Muscle of back (tissue), 11 donors: ENCODE results near the gene UBLCP1. TPM values are rescaled to one million over a fixed set of nuclear protein-coding genes. Genes with fewer than 3 reads are reported as not detected.
A peak's percentile ranks its signal among the peaks of the same experiment; 100 is the strongest.
"Not testable (repeated sequence)": the region's sequence is repeated elsewhere in the genome, so short reads cannot be mapped to it uniquely, and the experiment has no call there.

Source experiments
- DNase-seq, 3 donors: peaks; one replicate each; pipeline versions ENCODE4 v3.0.0 to v3.0.0-alpha.2; 2013
- polyA plus RNA-seq, 10 donors: library from polyadenylated mRNA; unstranded; fragments of 120-200 nt; gene quantifications; one replicate each; pipeline ENCODE4 v1.2.1, GENCODE V29; 2013; ENCODE audit not compliant: insufficient read length in 10 of 10

The UBLCP1 gene
- polyA plus RNA-seq, 10 donors, result 20.3 to 28.1 (median 23.9) TPM

- no peak for DNase-seq
These were observed 18.2 kb upstream of the UBLCP1 start for GRCh38 chr5:159244890-159245289.

DNA sequence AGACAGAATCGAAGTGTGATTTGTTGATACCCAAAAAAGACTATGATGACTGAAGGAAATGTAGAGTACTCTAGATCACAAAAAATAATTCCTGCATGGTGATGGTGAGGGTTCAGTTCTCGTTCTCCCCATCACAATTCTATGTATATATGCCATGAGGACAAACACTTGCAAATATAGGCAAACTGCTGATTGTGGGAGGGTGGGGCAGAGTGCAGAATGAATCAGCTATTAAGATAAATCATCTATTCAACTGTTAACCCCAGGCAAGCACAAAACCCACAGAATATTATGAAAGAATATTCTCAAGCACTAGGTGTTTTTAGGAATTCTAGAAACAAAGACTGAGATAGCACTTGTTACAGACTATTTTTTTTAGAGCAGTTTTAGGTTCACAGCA is 13.9 kb upstream of the UBLCP1 start:
- no peak for DNase-seq

DNA sequence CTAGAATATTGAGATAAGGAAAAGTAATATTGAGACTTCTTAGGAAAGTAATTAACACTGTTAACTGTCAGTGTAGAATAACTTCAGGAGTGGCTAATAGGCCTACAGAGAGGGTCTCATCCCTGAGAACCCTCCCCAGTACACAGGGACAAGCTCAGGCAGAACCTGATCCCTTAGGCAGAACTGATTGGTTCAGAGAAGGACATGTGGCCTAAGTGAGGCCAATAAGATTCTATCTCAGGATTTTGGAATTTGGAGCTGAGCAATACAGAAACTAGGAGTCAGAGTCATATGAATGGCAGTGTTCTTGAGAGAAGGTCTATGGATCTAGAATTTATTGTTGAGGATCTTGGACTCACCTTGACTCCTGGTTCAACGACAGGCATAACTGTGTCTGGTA is 10.9 kb upstream of the UBLCP1 start:
- DNase-seq, result no peak

DNA sequence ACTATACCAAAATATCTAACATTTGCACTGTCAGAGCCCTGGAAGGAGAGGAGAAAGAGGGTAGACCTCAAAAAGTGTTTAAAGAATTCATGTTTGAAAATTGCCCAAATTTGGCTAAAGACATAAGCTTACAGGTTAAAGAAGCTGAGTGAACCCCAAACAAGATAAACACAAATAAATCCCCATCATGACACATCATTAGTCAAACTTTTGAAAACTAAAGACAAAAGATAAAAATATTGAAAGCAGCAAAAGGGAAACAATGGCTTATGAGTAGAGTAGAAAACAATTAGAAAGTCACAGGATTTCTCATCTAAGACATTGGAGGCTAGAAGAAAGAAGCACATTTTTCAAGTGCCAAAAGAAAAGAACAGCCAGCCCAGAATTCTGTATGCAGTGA is 6.1 kb upstream of the UBLCP1 start:
- DNase-seq, result no peak

- DNase-seq, result no peak
These were observed 5.3 kb upstream of the UBLCP1 start for GRCh38 chr5:159257629-159258283.

DNA sequence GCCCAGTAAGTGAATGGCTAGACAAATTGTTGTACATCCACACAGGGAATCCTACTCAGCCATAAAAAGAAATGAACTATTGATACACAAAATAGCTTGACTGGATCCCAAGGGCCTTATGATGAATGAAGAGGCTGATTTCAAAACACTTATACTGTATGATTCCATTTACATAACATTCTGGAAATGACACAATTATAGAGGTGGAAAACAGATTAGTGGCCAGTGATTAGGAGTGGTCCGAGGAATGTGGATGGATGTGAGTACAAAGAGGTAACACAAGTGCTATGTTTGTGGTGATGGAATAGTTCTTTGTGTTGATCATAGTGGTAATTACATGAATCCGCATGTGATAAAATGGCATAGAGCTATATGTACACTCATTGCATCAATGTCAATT is 4.7 kb upstream of the UBLCP1 start:
- DNase-seq, result no peak

DNA sequence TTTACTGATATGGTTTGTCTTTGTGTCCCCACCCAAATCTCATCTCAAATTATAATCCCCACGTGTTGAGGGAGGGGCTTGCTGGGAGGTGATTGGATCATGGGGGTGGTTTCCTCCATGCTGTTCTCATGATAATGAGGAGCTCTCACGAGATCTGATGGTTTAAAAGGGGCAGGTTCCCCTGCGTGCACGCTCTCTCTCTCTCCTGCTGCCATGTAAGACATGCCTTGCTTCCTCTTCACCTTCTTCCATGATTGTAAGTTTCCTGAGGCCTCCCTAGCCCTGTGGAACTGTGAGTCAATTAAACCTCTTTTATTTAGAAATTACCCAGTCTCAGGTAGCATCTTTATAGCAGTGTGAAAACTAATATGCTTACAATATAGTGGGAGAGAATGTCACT is 2.9 kb upstream of the UBLCP1 start:
- DNase-seq, result not testable (repeated sequence)

- DNase-seq, result peak in 1 of 3 donors; percentile 6
These were observed 625 bp upstream of the UBLCP1 start for GRCh38 chr5:159262472-159262858.

GRCh38 chr5:159263569-159263905 is 447 bp downstream of the UBLCP1 start:
- no peak for DNase-seq

DNA sequence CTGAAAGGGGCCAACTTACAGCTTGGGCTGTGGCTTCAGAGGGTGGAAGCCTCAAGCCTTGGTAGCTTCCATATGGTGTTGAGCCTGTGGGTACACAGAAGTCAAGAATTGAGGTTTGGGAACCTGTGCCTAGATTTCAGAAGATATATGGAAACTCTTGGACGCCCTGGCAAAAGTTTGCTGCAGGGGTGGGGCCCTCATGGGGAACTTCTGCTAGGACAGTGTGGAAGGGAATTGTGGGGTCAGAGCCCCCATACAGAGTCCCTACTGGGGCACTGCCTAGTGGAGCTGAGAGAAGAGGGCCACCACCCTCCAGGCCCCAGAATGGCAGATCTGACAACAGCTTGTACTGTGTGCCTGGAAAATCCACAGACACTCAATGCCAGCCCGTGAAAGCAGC is 3.7 kb downstream of the UBLCP1 start:
- not testable (repeated sequence) for DNase-seq

DNA sequence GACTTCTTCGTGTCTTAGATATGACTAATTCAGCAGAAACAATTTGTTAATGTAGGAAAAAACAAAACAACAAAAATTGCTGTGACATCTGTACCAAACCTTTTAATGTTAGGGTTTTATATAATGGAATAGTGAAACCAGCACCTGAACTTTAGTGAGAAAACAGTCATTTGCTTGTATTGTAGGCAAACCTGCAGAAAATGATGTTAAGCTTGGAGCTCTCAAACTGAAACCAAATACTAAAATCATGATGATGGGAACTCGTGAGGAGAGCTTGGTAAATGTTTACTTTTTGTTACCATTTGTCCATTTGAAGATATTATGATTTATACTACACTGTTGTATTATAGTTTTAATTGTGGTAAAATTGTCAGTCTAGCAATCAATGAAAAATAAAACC is 6.6 kb downstream of the UBLCP1 start:
- no peak for DNase-seq

DNA sequence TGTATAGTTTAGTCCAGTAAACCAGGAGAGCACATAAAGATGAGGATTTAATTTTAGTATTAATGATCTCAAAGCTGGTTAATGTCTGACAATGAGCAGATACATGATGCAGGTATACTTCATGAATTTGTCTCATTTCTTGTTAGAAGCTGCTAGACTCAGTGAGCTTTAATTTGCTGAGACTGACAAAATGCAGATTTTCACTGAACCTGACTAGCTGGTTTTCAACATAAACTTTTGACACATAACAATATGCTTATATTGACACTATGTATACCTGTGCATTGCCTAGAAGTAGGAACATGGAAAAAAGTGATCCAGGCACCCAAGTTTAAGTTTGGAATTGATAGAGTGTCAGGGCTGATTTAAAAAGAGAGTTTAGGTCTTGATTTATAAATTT is 10.8 kb downstream of the UBLCP1 start:
- no peak for DNase-seq

DNA sequence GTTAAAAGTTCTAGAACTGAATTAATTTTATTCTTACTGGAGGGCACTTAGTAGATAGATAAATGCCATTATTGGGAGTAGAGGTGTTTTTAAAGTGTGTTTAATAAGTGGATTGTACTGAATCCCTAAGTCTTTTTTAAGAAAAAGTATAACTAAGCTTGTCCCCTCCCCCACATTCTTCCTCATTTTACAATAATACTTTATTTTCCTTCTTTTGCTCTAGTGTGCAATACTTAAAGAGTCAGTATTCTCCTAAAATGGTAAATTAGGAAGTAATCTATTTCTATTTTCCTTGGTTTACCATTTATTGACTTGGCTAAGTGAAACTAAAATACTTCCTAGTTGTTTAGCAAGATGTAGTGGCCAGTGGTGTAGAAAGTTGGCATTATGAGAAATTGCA is 11.6 kb downstream of the UBLCP1 start:
- DNase-seq, result no peak

DNA sequence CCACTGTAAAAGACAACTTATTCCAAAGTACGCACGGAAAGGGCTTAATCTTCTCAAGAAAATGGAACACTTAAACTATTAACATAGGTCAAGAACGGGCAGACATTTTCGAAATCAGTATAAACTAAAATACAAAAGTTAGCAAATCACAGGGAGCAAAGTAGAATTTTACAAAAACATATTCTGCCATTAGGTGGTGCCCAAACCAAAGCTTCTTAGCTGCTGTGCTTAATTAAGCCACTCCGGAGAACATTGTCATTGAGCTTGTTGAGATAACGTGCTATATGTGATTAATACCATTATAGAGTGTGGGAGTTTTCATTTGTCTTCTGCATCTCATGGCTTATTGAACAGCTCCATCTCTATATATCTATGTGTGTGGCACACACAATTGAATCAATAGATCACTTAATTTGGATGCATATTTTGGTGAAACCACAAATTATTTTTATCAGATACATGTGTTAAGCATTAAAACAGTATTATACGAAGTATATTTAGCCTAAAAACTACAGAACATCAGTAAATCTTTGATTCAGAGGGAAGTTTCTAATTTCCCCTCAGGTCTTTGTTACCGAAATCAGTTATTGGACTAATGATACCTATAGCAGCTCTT is 23.4 kb downstream of the UBLCP1 start:
- DNase-seq, result peak in 2 of 3 donors; percentile 16 to 34

DNA sequence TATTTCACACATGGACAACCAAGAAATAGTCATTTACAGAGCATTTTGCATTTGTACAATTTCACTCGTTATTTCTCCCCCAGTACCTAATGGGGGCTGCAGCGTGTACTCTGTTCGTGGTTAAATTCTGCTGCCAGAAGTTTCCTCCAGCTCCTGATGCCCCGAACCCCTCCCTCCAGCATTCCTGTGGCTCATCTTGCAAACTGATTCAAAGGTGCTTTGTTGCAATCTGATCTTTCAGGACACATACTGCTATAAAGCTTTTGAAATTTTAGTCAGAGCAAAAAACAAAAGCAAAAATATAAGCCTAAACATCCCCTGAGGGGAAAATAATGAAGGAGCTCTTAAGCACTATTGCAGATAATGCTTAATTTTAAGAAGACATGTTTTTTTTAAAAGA is 27.7 kb downstream of the UBLCP1 start:
- no peak for DNase-seq

DNA sequence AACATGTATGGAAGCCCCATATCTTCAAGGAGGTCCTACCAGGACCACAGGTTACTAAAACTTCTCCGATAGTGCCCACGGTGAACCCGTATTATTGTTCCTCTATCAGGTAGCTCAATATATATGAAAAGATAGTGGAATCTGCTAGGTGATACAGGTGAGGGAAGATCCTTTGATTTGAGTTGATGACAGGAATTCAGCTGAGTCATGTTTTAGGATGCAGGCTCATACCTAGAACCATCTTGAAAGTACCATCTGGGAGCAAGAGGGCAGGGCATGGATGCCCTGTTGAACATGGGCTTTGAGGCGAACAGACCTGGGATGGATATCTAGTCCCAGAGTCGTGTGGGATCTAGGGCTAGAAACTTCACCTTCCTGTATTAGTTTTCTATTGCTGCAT is 31.8 kb downstream of the UBLCP1 start:
- DNase-seq, result no peak

DNA sequence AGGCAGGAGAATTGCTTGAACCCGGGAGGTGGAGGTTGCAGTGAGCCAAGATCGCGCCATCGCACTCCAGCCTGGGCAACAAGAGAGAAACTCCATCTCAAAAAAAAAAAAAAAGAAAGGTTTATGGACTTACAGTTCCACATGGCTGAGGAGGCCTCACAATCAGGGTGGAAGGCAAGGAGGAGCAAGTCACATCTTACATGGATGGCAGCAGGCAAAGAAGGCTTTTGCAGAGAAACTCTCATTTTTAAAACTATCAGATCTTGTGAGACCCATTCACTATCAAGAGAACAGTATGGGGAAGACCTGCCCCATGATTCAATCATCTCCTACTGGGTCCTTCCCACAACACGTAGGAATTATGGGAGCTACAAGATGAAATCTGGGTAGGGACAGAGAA is 34.2 kb downstream of the UBLCP1 start:
- not testable (repeated sequence) for DNase-seq

DNA sequence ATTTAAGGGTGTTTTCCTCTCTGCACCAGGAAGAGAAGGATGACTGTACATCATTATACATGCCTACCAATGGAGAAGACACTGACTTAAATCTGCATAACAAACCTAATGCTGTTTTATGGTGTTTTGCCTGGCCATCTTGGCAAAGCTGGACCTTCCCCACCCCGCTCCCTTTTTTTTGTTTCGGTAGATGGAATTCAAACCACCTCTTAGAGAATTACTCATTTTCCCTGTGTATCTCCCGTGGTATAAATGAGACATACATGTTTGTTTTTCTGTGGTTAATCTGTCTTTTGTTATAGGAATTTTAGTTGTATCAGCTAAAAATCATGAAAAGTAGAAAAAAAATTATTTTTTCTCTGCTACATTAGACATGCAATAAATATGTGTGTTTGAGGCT is 38.4 kb downstream of the UBLCP1 start:
- DNase-seq, result no peak

DNA sequence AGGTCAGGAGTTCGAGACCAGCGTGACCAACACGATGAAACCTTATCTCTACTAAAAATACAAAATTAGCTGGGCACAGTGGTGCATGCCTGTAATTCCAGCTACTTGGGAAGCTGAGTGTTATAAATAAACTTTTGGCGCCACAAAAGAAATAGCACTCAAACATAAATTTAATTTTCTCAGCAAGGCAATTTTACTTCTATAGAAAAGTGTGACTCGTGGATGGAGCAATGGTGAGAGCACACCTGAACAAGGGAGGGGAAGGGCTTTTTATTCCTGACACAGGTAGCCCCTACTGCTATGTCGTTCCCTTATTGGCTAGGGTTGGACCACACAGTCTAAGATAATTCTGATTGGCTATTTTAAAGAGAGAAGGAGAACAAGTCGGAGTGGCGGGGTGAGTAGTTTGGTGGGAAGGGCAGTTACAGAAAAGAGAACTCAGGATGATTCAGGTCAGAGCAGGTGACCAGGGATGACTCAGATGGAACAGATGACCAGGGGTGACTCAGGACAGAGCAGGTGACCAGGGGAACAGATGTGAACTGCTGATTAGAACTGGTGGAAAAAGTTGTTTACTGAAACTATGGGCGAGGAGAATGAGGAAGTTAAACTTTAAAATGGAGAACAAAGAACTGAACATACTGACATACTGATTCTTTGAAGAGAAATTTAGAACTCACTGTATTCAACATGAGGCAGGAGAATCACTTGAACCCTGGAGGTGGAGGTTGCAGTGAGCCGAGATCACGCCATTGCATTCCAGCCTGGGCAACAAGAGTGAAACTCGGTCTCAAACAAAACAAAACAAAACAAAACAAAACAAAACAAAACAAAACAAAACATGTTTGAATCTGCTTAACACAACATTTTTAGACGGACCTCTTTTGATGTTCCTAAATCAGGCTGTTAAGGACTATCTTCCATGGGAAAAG is 39.1 kb downstream of the UBLCP1 start:
- not testable (repeated sequence) for DNase-seq

DNA sequence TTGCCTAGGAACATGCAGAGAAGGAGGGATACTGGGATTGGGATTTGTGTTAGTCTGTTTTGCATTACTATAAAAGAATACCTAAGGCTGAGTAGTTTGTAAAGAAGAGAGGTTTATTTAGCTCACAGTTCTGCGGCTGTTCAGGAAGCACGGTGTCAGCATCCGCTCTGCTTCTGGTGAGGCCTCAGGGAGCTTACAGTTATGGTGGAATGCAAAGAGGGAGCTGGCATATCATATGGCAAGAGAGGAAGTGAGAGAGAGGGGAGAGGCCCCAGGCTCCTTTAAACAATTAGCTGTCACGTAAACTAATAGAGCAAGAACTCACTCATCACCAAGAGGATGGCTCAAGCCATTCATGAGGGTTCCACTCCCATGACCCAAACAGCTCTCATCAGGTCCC is 40.2 kb downstream of the UBLCP1 start:
- DNase-seq, result no peak

- no peak for DNase-seq
These were observed 42.0 kb downstream of the UBLCP1 start for GRCh38 chr5:159304961-159305595.

DNA sequence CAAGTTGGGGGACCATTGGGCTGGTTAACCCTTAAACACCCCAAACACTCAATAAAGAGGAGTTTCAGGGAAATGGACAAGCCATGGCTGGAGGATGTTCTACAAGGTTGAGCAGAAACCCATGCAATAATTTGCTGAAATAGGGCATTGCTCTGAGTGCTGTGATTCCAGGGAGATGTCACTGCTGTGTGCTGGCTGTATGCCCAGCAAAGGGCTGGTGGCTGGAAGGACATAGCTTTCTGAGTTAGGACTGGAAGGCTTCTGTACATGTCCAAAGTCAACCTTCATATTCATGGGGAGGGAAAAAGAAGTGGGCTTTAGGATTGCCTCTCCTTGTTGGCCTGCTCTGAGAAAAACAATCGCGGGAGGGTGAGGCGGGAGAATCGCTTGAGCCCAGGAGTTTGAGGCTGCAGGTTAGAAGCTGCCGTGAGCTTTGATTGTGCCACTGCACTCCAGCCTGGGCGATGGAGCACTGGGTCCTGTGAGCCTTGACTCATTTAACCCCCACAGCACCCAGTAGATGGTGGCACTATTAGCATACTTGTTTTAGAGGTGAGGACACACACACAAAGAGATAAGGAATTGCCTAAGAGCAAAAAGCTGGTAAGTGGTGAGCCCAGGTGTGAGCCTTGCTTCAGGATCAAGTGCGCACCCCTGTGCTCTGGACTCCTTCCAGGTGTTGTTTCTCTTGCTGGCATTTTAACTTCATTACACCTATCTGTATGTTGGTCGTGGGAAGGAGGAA is 46.8 kb downstream of the UBLCP1 start:
- DNase-seq, result no peak
